ENCODE results near the gene ACOX2.

Gene ACOX2

GRCh38 chr3:58576716-58577115 is 39.7 kb upstream of the ACOX2 start:
- Histone ChIP-seq H3K4me1 (no peaks in the 10 kb centered on the region), H3K27ac (peak overlapping the region; percentile 78), H3K27me3 (ENCODE audit: control insufficient read depth, insufficient read depth, low read length) (no peaks in the 10 kb centered on the region), H3K9ac (no peak overlapping the region), H3K79me2 (no peaks in the 10 kb centered on the region), H3K9me3 (ENCODE audit: control insufficient read depth, low read length) (no peaks in the 10 kb centered on the region), H2AFZ (no peak overlapping the region), H3K4me2 (ENCODE audit: low read length) (no peak overlapping the region), H3K4me3 (ENCODE audit: low read depth, low read length) (no peak overlapping the region), H3K36me3 (ENCODE audit: control insufficient read depth, insufficient read depth, low read length) (no peaks in the 10 kb centered on the region)
- TF ChIP-seq CTCF (IDR thresholded peaks at IDR 0.05): no peak

- Histone ChIP-seq H3K9me3 (ENCODE audit: control insufficient read depth, low read length) (no peaks in the 10 kb centered on the region), H3K36me3 (ENCODE audit: control insufficient read depth, insufficient read depth, low read length) (no peaks in the 10 kb centered on the region), H3K4me1 (no peaks in the 10 kb centered on the region), H2AFZ (no peak overlapping the region), H3K27ac (peak overlapping the region; percentile 78), H3K4me2 (ENCODE audit: low read length) (no peak overlapping the region), H3K4me3 (ENCODE audit: low read depth, low read length) (no peak overlapping the region), H3K79me2 (no peaks in the 10 kb centered on the region), H3K9ac (peak overlapping the region; percentile 23), H3K27me3 (ENCODE audit: control insufficient read depth, insufficient read depth, low read length) (no peaks in the 10 kb centered on the region)
- no peak for TF ChIP-seq CTCF (IDR thresholded peaks at IDR 0.05)
These were observed 39.1 kb upstream of the ACOX2 start for GRCh38 chr3:58575971-58576652.

- Histone ChIP-seq H3K36me3 (ENCODE audit: control insufficient read depth, insufficient read depth, low read length) (no peaks in the 10 kb centered on the region), H3K79me2 (no peaks in the 10 kb centered on the region), H3K9me3 (ENCODE audit: control insufficient read depth, low read length) (no peaks in the 10 kb centered on the region), H3K27ac (no peak overlapping the region), H3K4me1 (no peaks in the 10 kb centered on the region), H3K27me3 (ENCODE audit: control insufficient read depth, insufficient read depth, low read length) (no peaks in the 10 kb centered on the region), H3K9ac (no peak overlapping the region), H3K4me2 (ENCODE audit: low read length) (no peak overlapping the region), H3K4me3 (ENCODE audit: low read depth, low read length) (no peak overlapping the region), H2AFZ (no peak overlapping the region)
- TF ChIP-seq CTCF (IDR thresholded peaks at IDR 0.05): no peak
These were observed 37.7 kb upstream of the ACOX2 start for GRCh38 chr3:58574682-58575081.

- H3K27me3 ChIP-seq (ENCODE audit: control insufficient read depth, insufficient read depth, low read length): no peaks in the 10 kb centered on the region
- TF ChIP-seq CTCF (IDR thresholded peaks at IDR 0.05): no peak
- H2AFZ ChIP-seq: no peak overlapping the region
- no peak overlapping the region for H3K4me2 ChIP-seq (ENCODE audit: low read length)
- no peak overlapping the region for H3K27ac ChIP-seq
- H3K9ac ChIP-seq: no peak overlapping the region
- no peaks in the 10 kb centered on the region for H3K4me1 ChIP-seq
- no peaks in the 10 kb centered on the region for H3K9me3 ChIP-seq (ENCODE audit: control insufficient read depth, low read length)
- no peaks in the 10 kb centered on the region for H3K36me3 ChIP-seq (ENCODE audit: control insufficient read depth, insufficient read depth, low read length)
- H3K4me3 ChIP-seq (ENCODE audit: low read depth, low read length): no peak overlapping the region
- H3K79me2 ChIP-seq: no peaks in the 10 kb centered on the region
These were observed 37.1 kb upstream of the ACOX2 start for GRCh38 chr3:58574106-58574505.

- no peak overlapping the region for H3K4me3 ChIP-seq (ENCODE audit: low read depth, low read length)
- H3K79me2 ChIP-seq: no peaks in the 10 kb centered on the region
- H2AFZ ChIP-seq: no peak overlapping the region
- H3K9me3 ChIP-seq (ENCODE audit: control insufficient read depth, low read length): no peaks in the 10 kb centered on the region
- no peaks in the 10 kb centered on the region for H3K36me3 ChIP-seq (ENCODE audit: control insufficient read depth, insufficient read depth, low read length)
- no peaks in the 10 kb centered on the region for H3K27me3 ChIP-seq (ENCODE audit: control insufficient read depth, insufficient read depth, low read length)
- H3K4me1 ChIP-seq: no peaks in the 10 kb centered on the region
- no peak overlapping the region for H3K4me2 ChIP-seq (ENCODE audit: low read length)
- H3K27ac ChIP-seq: no peak overlapping the region
- no peak for TF ChIP-seq CTCF (IDR thresholded peaks at IDR 0.05)
- H3K9ac ChIP-seq: no peak overlapping the region
These were observed 36.6 kb upstream of the ACOX2 start for GRCh38 chr3:58573640-58574039.

Measured in parathyroid adenoma (tissue), 2 donors.